BLaER1 (cell line): ENCODE measurements around the gene RABGAP1.

Experiments
- H3K27ac ChIP-seq: shearing (Covaris generic); formaldehyde crosslinking; 2 replicates; pipeline ENCODE4 v1.8.1; 2022
- H3K27me3 ChIP-seq: shearing (Covaris generic); formaldehyde crosslinking; 2 replicates; pipeline ENCODE4 v1.8.1; 2022
- H3K36me3 ChIP-seq: shearing (Covaris generic); formaldehyde crosslinking; 2 replicates; pipeline ENCODE4 v1.8.1; 2022
- H3K4me1 ChIP-seq: shearing (Covaris generic); formaldehyde crosslinking; 2 replicates; pipeline ENCODE4 v1.8.1; 2022
- H3K4me2 ChIP-seq: shearing (Covaris generic); formaldehyde crosslinking; 2 replicates; pipeline ENCODE4 v1.8.1; 2022
- H3K4me3 ChIP-seq: shearing (Covaris generic); formaldehyde crosslinking; 2 replicates; pipeline ENCODE4 v1.8.1; 2022
- H3K9ac ChIP-seq: shearing (Covaris generic); formaldehyde crosslinking; 2 replicates; pipeline ENCODE4 v1.8.1; 2022
- H3K9me3 ChIP-seq: shearing (Covaris generic); formaldehyde crosslinking; 2 replicates; pipeline ENCODE4 v1.8.1; 2022
- H4K20me1 ChIP-seq: shearing (Covaris generic); formaldehyde crosslinking; 2 replicates; pipeline ENCODE4 v1.8.1; 2022
- Cebpa-rat ChIP-seq: shearing (Covaris generic); IDR thresholded peaks from 2 replicates; pipeline ENCODE4 v1.8.1; 2022

RABGAP1 gene

GRCh38 chr9:122922713-122923112 lies 18.1 kb upstream of the RABGAP1 start:
- H3K27ac ChIP-seq: no peak overlapping the region
- TF ChIP-seq Cebpa-rat: no peak
- H3K9ac ChIP-seq: no peak overlapping the region
- H3K4me3 ChIP-seq: no peak overlapping the region
- no peaks in the 10 kb centered on the region for H3K9me3 ChIP-seq
- no peak overlapping the region for H3K4me2 ChIP-seq
- peaks cover 35% of the 10 kb centered on the region for H3K36me3 ChIP-seq
- H4K20me1 ChIP-seq: no peaks in the 10 kb centered on the region
- H3K27me3 ChIP-seq: no peaks in the 10 kb centered on the region
- peaks cover 22% of the 10 kb centered on the region for H3K4me1 ChIP-seq

DNA sequence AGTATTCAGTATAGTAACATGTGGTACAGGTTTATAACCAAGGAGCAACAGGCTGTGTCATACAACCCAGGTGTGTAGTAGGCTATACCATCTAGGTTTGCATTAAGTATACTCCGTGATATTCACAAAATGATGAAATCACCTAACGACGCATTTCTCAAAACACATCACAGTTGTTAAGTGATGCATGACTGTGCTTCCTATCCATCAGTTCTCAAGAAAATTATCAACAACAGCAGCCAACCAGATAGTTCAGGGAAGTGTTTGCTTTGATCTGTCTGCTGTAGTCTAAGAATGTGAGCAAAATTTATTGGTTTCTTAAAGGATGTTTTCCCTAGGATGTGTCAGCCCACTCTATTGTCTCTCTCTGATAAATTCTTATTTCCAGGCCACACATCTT lies 16.9 kb upstream of the RABGAP1 start:
- Histone ChIP-seq H3K27ac (peak overlapping the region; percentile 50; the same call in 1 of the 2 replicates), H3K9me3 (no peaks in the 10 kb centered on the region), H3K4me2 (peak overlapping the region; percentile 69), H4K20me1 (no peaks in the 10 kb centered on the region; the same call in 1 of the 2 replicates), H3K9ac (no peak overlapping the region), H3K4me1 (peaks cover 22% of the 10 kb centered on the region), H3K27me3 (no peaks in the 10 kb centered on the region), H3K36me3 (peaks cover 27% of the 10 kb centered on the region), H3K4me3 (no peak overlapping the region)
- no peak for TF ChIP-seq Cebpa-rat

DNA sequence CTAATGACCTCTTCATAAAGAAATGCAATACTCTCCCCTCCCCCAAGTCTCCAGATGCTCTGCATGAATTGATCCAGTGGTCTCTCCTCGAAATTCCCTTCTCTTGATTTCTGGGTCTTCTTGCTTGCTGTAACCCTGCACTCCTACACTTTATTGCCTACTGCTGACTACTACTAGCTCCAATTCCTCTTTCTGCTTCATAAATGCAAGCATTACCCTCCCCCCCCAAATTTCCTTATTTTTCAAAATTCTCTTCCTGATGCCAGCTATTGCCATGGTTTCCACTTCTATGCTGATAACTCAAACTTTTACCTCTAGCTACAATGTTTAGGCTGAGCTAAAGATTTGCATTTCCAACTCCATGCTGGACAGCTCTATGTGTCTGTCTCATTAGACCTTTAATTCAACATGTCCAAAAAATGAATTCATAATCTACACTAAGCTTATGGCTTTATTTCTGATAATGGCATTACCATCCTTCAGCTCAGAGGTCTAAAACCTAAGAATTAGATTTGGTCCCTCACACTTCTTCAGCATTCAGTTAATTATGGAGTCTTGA lies 10.9 kb upstream of the RABGAP1 start:
- Histone ChIP-seq H3K4me3 (no peak overlapping the region), H3K9ac (no peak overlapping the region), H4K20me1 (peaks cover 5% of the 10 kb centered on the region; the same call in 1 of the 2 replicates), H3K9me3 (no peaks in the 10 kb centered on the region), H3K27ac (no peak overlapping the region), H3K36me3 (peaks cover 8% of the 10 kb centered on the region), H3K4me2 (peak overlapping the region; percentile 92), H3K4me1 (peaks cover 35% of the 10 kb centered on the region), H3K27me3 (no peaks in the 10 kb centered on the region)
- TF ChIP-seq Cebpa-rat: no peak

GRCh38 chr9:122930541-122931225 lies 10.1 kb upstream of the RABGAP1 start:
- peaks cover 8% of the 10 kb centered on the region for H3K36me3 ChIP-seq
- H3K4me3 ChIP-seq: peak overlapping the region; percentile 83
- no peak for TF ChIP-seq Cebpa-rat
- H3K4me1 ChIP-seq: peaks cover 30% of the 10 kb centered on the region
- H3K4me2 ChIP-seq: peak overlapping the region; percentile 92
- peaks cover 5% of the 10 kb centered on the region; the same call in 1 of the 2 replicates for H4K20me1 ChIP-seq
- H3K9me3 ChIP-seq: no peaks in the 10 kb centered on the region
- peak overlapping the region; percentile 85 for H3K9ac ChIP-seq
- peak overlapping the region; percentile 90 for H3K27ac ChIP-seq
- no peaks in the 10 kb centered on the region for H3K27me3 ChIP-seq

- Histone ChIP-seq H3K36me3 (peaks cover 13% of the 10 kb centered on the region), H3K27ac (peak within 1 kb of the TSS; percentile 90), H3K9me3 (no peaks in the 10 kb centered on the region), H3K9ac (peak within 1 kb of the TSS; percentile 85), H3K27me3 (no peaks in the 10 kb centered on the region), H3K4me2 (peak within 1 kb of the TSS; percentile 92), H3K4me3 (peak within 1 kb of the TSS; percentile 83), H3K4me1 (peaks cover 30% of the 10 kb centered on the region), H4K20me1 (peaks cover 5% of the 10 kb centered on the region; the same call in 1 of the 2 replicates)
- no peak for TF ChIP-seq Cebpa-rat
Measured at GRCh38 chr9:122931226-122932121, 9.3 kb upstream of the RABGAP1 start, which contains the start of gene ZBTB26. Gene ZBTB26 (minus strand): TSS chr9:122931512. CDS start chr9:122919934, 11,578 bp downstream.

GRCh38 chr9:122936464-122936863 lies 4.4 kb upstream of the RABGAP1 start:
- Histone ChIP-seq H3K4me1 (peaks cover 22% of the 10 kb centered on the region), H3K27ac (no peak overlapping the region), H3K4me2 (no peak overlapping the region), H4K20me1 (peaks cover 3% of the 10 kb centered on the region), H3K9me3 (no peaks in the 10 kb centered on the region), H3K36me3 (peaks cover 30% of the 10 kb centered on the region), H3K9ac (no peak overlapping the region), H3K4me3 (no peak overlapping the region), H3K27me3 (no peaks in the 10 kb centered on the region)
- TF ChIP-seq Cebpa-rat: no peak

- H3K36me3 ChIP-seq: peaks cover 30% of the 10 kb centered on the region
- peaks cover 26% of the 10 kb centered on the region for H3K4me1 ChIP-seq
- no peak overlapping the region for H3K4me3 ChIP-seq
- no peak overlapping the region for H3K4me2 ChIP-seq
- H3K9me3 ChIP-seq: no peaks in the 10 kb centered on the region
- H4K20me1 ChIP-seq: peaks cover 8% of the 10 kb centered on the region
- H3K27me3 ChIP-seq: no peaks in the 10 kb centered on the region
- no peak overlapping the region for H3K9ac ChIP-seq
- TF ChIP-seq Cebpa-rat: no peak
- no peak overlapping the region for H3K27ac ChIP-seq
Measured at GRCh38 chr9:122936883-122937282, 3.9 kb upstream of the RABGAP1 start.

DNA sequence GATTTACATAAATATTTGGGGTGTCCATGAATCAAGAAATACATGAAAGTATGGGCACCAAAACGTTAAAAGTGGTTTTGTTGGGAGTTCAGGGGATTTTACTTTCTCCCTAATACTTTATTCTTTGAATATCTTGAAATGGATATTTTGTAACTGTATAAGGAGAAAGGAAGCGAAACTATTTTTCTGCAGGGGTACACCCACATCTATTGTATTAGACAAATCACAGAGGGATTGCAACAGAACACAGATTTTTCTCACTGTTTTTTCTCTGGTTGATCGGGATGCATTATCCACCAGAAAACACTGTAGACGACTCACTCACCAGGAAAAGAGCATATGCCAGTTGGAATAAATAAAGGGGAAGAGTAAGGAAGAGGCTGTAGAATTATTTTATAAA lies 1.2 kb upstream of the RABGAP1 start:
- Histone ChIP-seq H3K4me3 (no peak overlapping the region), H3K9me3 (no peaks in the 10 kb centered on the region), H3K4me2 (no peak overlapping the region), H3K27ac (no peak overlapping the region), H4K20me1 (peaks cover 35% of the 10 kb centered on the region), H3K9ac (no peak overlapping the region), H3K4me1 (peaks cover 16% of the 10 kb centered on the region), H3K36me3 (peaks cover 34% of the 10 kb centered on the region), H3K27me3 (no peaks in the 10 kb centered on the region)
- TF ChIP-seq Cebpa-rat: no peak

DNA sequence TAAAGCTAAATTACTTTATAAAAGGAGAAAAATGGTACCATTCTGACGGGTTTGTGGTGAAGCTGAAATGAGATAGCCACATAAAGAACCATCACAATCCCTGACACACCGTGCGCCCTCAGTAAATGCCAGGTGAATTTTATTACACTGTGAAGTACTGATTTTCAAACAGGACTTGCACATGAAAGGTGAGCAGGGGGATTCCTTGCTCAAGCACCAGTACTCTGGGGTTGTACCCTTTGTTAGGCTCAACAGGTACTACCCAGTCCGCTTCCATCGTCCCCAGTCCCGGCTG lies 419 bp upstream of the RABGAP1 start:
- Histone ChIP-seq H3K4me2 (peak overlapping the region; percentile 83), H3K27ac (peak overlapping the region; percentile 60), H3K27me3 (no peaks in the 10 kb centered on the region), H3K4me3 (peak overlapping the region; percentile 54), H3K9ac (peak overlapping the region; percentile 49; the same call in 1 of the 2 replicates), H3K4me1 (peaks cover 16% of the 10 kb centered on the region), H3K36me3 (peaks cover 36% of the 10 kb centered on the region), H4K20me1 (peaks cover 43% of the 10 kb centered on the region), H3K9me3 (no peaks in the 10 kb centered on the region)
- TF ChIP-seq Cebpa-rat: no peak
